GM18511 (cell line): ENCODE results near the gene RCAN2.

Source experiments
- ATAC-seq: cut with Tn5 transposase; IDR thresholded peaks from one replicate; pipeline ENCODE4 v1.9.1; 2021; ENCODE audit warnings: mild to moderate bottlenecking, moderate library complexity; ENCODE audit not compliant: unreplicated experiment

The RCAN2 gene

GRCh38 chr6:46175446-46175845 is 315.8 kb downstream of the RCAN2 start:
- peak; percentile 75 for ATAC-seq

- no peak for ATAC-seq
Measured at GRCh38 chr6:46174904-46175303, 316.3 kb downstream of the RCAN2 start.

GRCh38 chr6:46172176-46172575 is 319.1 kb downstream of the RCAN2 start:
- no peak for ATAC-seq
